Upper lobe of left lung (tissue), 6 donors: ENCODE measurements around the gene C1QL1. TPM values are rescaled to one million over a fixed set of nuclear protein-coding genes. Genes with fewer than 3 reads are reported as not detected.

Experiments used
- ATAC-seq, 2 donors: fragments of 200-7000 bp; cut with Tn5 transposase; one replicate each; pipeline ENCODE4 v1.9.1; 2022; ENCODE audit warnings: mild to moderate bottlenecking in 2 of 2, moderate library complexity in 2 of 2; ENCODE audit not compliant: low FRiP score in 2 of 2
- DNase-seq, 2 donors: peaks; one replicate each; pipeline ENCODE4 v3.0.0-alpha.2; 2019 to 2020
- H3K27ac ChIP-seq, 4 donors: fragments of 200-600 bp; sonication (generic); one replicate each; pipeline ENCODE4 v1.5.1; 2016 to 2019
- H3K27me3 ChIP-seq, 4 donors: fragments of 200-600 bp; sonication (generic); one replicate each; pipeline ENCODE4 v1.5.1; 2017 to 2019
- H3K36me3 ChIP-seq, 4 donors: fragments of 200-600 bp; sonication (generic); one replicate each; pipeline ENCODE4 v1.5.1; 2016 to 2019
- H3K4me1 ChIP-seq, 4 donors: fragments of 200-600 bp; sonication (generic); one replicate each; pipeline ENCODE4 v1.5.1; 2018 to 2019
- H3K4me3 ChIP-seq, 4 donors: fragments of 200-600 bp; sonication (generic); one replicate each; pipeline ENCODE4 v1.5.1; 2017 to 2019; ENCODE audit warnings: mild to moderate bottlenecking in 2 of 4, moderate library complexity in 1 of 4
- H3K9me3 ChIP-seq, 4 donors: fragments of 200-600 bp; sonication (generic); one replicate each; pipeline ENCODE4 v1.5.1; 2018 to 2019
- EP300 ChIP-seq, 4 donors: sonication (generic); formaldehyde crosslinking; IDR thresholded peaks; one replicate each; pipeline ENCODE4 v1.5.1; 2017; ENCODE audit warnings: antibody characterized with exemption in 4 of 4, control low read depth in 2 of 4
- POLR2A ChIP-seq, 4 donors: fragments of 450-650 bp; IDR thresholded peaks; one replicate each; pipeline ENCODE4 v1.5.1; 2016 to 2017; ENCODE audit warnings: antibody characterized with exemption in 4 of 4, mild to moderate bottlenecking in 2 of 4
- POLR2AphosphoS5 ChIP-seq, 2 donors: sonication (generic); formaldehyde crosslinking; IDR thresholded peaks; one replicate each; pipeline ENCODE4 v1.5.1; 2017; ENCODE audit warnings: antibody characterized with exemption in 2 of 2
- WGBS, 2 donors: methylation state at CpG; one replicate each; pipeline ENCODE4 v1.1.5; 2017 to 2018; 5-methylcytosine and 5-hydroxymethylcytosine counted together
- total RNA-seq, 6 donors: library from RNA; depleted of rRNA in 4 of 6; stranded (reverse); fragments of >200 nt in 4 of 6; gene quantifications; one replicate each; pipeline versions ENCODE4 v1.1.0 to v1.2.1, GENCODE V29; 2016 to 2021
- TF ChIP-seq, protein P1 (sequence below), 6 experiments: fragments of 450-650 bp in 4 of 6; fragments of 200-600 bp in 2 of 6; sonication (generic) in 2 of 6; IDR thresholded peaks; one replicate each; pipeline ENCODE4 v1.5.1; 2016 to 2019; ENCODE audit warnings: antibody characterized with exemption in 6 of 6
- donor health status: DM: no; HTN: no; CAD: no; lungs with moderate emphysema.
- donor health status: DM: no; HTN: yes; CAD: no; lungs with severe emphysema.

Gene C1QL1
- total RNA-seq, 6 donors from 2014 or later = 0.44 TPM; not detected in 5

DNA sequence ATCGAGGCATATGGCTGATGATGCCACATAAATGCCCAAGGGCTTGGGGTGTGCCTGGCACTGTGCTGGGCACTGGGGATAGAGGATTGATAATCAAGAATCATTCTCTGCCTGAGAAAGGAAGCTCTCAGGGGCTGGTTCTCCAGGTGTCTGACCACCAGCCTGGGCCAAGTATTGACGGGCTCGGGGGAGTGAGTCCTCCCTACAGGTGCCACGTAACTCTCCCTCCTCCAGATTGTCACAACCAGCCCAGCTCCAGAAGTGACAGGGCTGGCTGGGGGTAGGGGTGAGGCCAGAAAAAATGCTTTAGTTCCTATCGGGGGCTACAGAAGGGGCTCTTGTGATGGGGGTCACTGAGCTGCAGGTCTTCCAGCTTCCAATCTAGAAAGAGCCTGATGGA, 10.7 kb upstream of the C1QL1 start:
- WGBS, 2 donors = 86 to 93% methylated on average over 5 of the region's 5 CpGs
- H3K36me3 ChIP-seq = no peaks in the 10 kb centered on the region
- no peak overlapping the region for H3K27ac ChIP-seq
- no peak for DNase-seq
- no peak overlapping the region for H3K4me3 ChIP-seq
- H3K27me3 ChIP-seq = no peaks in the 10 kb centered on the region
- no peak for ATAC-seq
- H3K9me3 ChIP-seq = no peaks in the 10 kb centered on the region
- TF ChIP-seq, protein P1, sequence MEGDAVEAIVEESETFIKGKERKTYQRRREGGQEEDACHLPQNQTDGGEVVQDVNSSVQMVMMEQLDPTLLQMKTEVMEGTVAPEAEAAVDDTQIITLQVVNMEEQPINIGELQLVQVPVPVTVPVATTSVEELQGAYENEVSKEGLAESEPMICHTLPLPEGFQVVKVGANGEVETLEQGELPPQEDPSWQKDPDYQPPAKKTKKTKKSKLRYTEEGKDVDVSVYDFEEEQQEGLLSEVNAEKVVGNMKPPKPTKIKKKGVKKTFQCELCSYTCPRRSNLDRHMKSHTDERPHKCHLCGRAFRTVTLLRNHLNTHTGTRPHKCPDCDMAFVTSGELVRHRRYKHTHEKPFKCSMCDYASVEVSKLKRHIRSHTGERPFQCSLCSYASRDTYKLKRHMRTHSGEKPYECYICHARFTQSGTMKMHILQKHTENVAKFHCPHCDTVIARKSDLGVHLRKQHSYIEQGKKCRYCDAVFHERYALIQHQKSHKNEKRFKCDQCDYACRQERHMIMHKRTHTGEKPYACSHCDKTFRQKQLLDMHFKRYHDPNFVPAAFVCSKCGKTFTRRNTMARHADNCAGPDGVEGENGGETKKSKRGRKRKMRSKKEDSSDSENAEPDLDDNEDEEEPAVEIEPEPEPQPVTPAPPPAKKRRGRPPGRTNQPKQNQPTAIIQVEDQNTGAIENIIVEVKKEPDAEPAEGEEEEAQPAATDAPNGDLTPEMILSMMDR (IDR thresholded peaks at IDR 0.05) = no peak
- no peak for TF ChIP-seq POLR2A (IDR thresholded peaks at IDR 0.05)
- no peak for TF ChIP-seq POLR2AphosphoS5 (IDR thresholded peaks at IDR 0.05)
- TF ChIP-seq EP300 (IDR thresholded peaks at IDR 0.05) = no peak
- H3K4me1 ChIP-seq = peaks cover 0 to 15% (median 6%) of the 10 kb centered on the region in 4 donors

DNA sequence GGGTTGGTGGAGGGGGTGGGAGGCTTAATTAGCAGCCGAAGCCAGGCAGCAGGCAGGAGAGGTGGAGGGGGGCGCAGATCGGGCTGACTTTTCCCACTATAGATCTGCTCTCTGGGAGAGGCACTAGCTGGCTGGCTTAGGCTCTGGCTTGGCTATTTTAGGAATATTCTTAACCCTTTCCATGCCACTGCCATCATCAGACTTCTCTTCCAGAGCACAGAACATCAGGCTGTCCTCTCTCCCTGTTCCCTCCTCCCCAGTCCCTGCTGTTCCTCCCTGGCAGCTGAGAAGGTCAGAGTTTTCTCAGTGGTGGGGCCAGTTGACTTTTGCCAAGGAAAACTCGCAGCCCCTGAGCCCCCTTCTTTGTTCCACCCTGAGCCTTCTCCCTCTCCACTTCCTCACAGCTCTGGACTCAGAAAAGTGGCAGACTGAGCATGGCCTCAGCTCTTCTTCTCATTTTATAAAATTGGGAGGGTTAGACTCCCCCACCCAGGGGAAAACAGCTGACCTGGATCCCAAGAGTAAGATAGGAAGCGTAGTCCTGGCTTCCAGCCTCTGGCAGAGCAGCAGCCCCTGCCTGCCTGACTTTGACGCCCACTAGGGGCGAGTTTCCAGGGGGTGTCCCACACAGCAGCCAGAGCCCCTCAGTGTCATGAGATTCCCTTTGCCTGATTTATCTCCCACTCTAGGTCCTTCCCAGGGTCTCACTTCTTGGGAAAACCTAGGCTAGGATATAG, 9.9 kb upstream of the C1QL1 start:
- WGBS, 2 donors = 65 to 73% methylated on average over 7 of the region's 7 CpGs
- ATAC-seq (no peak), DNase-seq (no peak)
- no peaks in the 10 kb centered on the region for H3K9me3 ChIP-seq
- no peak overlapping the region for H3K4me3 ChIP-seq
- TF ChIP-seq, protein P1 (IDR thresholded peaks at IDR 0.05) = no peak
- TF ChIP-seq EP300 (IDR thresholded peaks at IDR 0.05) = no peak
- TF ChIP-seq POLR2AphosphoS5 (IDR thresholded peaks at IDR 0.05) = no peak
- TF ChIP-seq POLR2A (IDR thresholded peaks at IDR 0.05) = no peak
- H3K36me3 ChIP-seq = no peaks in the 10 kb centered on the region
- peaks cover 0 to 15% (median 6%) of the 10 kb centered on the region in 4 donors for H3K4me1 ChIP-seq
- H3K27me3 ChIP-seq = no peaks in the 10 kb centered on the region
- no peak overlapping the region for H3K27ac ChIP-seq

DNA sequence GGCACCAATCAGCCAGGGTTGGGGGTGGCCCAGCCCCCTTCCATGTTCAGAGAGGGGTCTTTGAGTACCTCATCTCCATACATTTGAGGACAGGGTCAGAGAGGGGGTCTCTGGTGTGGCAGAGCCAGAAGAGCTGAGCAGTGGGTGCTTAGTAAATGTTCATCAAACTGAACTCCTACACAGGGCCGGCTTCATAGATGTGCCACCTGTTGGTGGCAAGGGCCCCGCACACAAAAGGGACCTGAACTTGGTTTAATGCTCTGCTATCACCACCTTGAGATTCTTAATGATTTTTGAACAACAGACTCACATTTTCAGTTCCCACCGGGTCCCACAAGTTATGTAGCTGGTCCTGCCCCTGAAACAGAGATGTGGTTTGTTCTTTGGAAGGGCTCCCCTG, 9.0 kb upstream of the C1QL1 start:
- WGBS, 2 donors = 56 to 88% methylated on average over 1 to 3 of the region's 3 CpGs
- DNase-seq = no peak
- ATAC-seq = no peak
- Histone ChIP-seq H3K36me3 (no peaks in the 10 kb centered on the region), H3K27ac (no peak overlapping the region), H3K9me3 (no peaks in the 10 kb centered on the region), H3K4me3 (no peak overlapping the region), H3K4me1 (peaks cover 0 to 15% (median 6%) of the 10 kb centered on the region in 4 donors), H3K27me3 (no peaks in the 10 kb centered on the region)
- TF ChIP-seq POLR2A (IDR thresholded peaks at IDR 0.05) = no peak
- TF ChIP-seq, protein P1 (IDR thresholded peaks at IDR 0.05) = no peak
- no peak for TF ChIP-seq EP300 (IDR thresholded peaks at IDR 0.05)
- TF ChIP-seq POLR2AphosphoS5 (IDR thresholded peaks at IDR 0.05) = no peak

DNA sequence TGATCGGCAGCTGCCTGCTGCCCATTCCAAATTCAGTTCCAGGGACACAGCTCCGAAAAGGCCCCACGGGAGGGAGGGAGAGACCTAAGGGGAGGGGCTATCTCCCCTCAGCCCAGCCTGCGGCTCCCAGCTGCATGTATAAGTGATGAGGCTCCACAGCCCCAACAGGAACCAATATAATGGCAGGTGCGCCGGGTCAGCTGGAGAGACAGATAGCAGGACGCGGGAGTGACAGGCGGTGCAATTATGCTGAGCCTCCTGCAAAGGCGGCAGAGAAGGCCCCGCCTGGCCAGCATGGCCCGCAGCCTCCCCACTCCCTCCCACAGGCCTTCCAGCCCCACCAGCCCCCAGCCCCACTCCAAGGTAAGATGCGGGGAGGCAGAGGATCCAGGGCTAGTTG, 8.1 kb upstream of the C1QL1 start:
- DNase-seq (no peak), ATAC-seq (no peak)
- Histone ChIP-seq H3K27ac (no peak overlapping the region), H3K9me3 (no peaks in the 10 kb centered on the region), H3K36me3 (no peaks in the 10 kb centered on the region), H3K4me1 (peaks cover 0 to 7% (median 3%) of the 10 kb centered on the region in 4 donors), H3K27me3 (no peaks in the 10 kb centered on the region), H3K4me3 (no peak overlapping the region)
- WGBS, 2 donors = 64 to 74% methylated on average over 10 to 13 of the region's 13 CpGs
- TF ChIP-seq EP300 (IDR thresholded peaks at IDR 0.05) (no peak), POLR2AphosphoS5 (IDR thresholded peaks at IDR 0.05) (no peak), POLR2A (IDR thresholded peaks at IDR 0.05) (no peak)
- TF ChIP-seq, protein P1 (IDR thresholded peaks at IDR 0.05) = no peak

DNA sequence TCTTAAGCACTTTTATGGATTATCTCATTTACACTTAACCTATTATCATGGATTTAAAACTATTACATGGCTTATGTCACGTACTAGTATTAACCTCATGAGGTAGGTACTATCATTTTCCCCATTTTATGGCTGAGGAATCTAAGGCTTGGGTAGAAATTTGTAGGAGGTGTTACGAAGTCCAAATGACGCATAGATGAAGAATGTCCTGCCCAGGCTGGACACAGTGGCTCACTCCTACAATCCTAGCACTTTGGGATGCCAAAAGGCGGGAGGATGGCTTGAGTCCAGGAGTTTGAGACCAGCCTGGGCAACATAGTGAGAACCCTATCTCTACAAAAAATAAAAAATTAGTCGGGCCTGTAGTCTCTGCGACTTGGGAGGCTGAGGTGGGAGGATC, 4.8 kb upstream of the C1QL1 start:
- DNase-seq (no peak), ATAC-seq (no peak)
- H3K36me3 ChIP-seq = no peaks in the 10 kb centered on the region
- H3K27ac ChIP-seq = no peak overlapping the region
- peaks cover 16 to 24% (median 18%) of the 10 kb centered on the region in 4 donors for H3K4me1 ChIP-seq
- no peaks in the 10 kb centered on the region for H3K9me3 ChIP-seq
- H3K27me3 ChIP-seq = peaks cover 0 to 19% (median 10%) of the 10 kb centered on the region in 4 donors
- no peak overlapping the region for H3K4me3 ChIP-seq
- TF ChIP-seq POLR2A (IDR thresholded peaks at IDR 0.05) = no peak
- TF ChIP-seq, protein P1 (IDR thresholded peaks at IDR 0.05) = no peak
- no peak for TF ChIP-seq EP300 (IDR thresholded peaks at IDR 0.05)
- no peak for TF ChIP-seq POLR2AphosphoS5 (IDR thresholded peaks at IDR 0.05)
- 93 to 94% methylated on average over 6 of the region's 6 CpGs for WGBS, 2 donors
